ENCODE results near the gene NPTXR.

Gene NPTXR

GRCh38 chr22:38793317-38793716, 50.5 kb downstream of the NPTXR start:
- DNase-seq = no peak

DNA sequence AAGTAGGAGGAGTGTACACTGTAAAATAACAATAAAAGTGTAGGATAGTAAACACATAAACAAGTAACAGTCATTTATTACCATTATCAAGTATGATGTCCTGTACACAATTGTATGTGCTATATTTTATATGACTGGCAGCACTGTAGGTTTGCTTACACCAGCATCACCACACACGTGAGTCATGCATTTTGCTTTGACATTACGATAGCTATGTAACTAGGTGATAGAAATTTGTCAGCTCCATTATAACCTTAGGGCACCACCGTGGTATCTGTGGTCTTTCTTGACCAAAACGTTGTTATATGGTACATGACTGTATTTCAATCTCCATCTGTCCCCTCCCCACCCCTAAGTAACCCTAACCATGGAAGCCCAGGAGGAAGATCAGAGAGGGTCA, 51.0 kb downstream of the NPTXR start:
- DNase-seq = no peak

DNA sequence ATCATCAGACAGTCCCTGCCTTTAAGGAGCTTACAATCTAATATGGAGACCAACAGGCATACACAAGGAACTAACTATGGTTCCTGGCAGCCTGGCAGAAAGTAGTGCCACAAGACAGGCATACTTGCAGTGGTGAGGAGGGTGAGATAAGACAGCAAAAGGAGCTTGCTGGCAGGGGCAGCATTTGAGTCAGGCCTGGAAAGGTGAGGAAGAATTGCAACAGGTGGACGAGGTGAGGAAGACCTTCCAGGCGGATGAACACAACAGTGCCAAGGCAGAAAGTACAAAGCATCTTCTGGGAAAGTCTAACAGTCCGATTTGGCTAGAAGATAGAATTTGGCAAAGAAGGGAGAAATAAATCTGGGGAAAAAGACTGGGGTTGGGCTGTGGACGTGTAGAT, 54.2 kb downstream of the NPTXR start:
- DNase-seq = no peak

- DNase-seq = no peak
Observed at GRCh38 chr22:38788846-38789245, 55.0 kb downstream of the NPTXR start.

DNA sequence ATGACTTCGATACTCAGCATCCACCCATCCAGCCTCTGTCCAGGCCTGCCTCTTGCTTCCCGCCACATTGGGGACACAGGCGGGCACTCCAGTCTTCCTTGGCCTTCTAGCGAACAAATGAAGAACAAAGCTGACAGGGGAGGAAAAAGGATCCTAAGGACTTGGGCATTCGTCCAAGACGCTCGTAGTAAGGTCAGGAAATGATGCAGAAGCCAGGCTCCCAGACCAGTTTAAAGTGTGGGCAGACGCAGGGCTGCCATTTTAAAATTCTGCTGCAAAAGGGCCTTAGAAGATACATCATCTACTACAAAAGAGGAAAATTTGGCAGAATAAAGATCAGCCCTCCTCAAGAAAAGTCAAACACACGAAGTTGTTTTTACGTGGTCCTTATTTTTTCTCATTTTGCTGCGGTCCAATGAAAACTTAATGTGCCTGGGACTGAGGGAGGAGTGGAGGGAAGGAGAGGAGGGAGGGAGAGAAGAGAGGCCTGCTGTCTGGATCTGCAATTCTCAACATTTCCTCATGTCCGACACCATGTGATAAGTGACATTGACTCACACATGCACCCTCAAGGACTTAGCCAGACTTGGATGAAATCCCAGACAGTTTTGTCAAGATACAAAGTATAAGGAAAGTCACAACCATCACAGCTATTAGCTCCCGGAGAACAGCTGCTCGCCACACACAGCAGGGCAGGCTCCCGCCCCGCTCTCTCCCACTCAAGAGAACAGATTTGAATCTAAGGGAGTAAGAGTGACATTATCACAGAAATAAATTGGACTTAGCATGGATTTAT, 55.6 kb downstream of the NPTXR start:
- DNase-seq = no peak

DNA sequence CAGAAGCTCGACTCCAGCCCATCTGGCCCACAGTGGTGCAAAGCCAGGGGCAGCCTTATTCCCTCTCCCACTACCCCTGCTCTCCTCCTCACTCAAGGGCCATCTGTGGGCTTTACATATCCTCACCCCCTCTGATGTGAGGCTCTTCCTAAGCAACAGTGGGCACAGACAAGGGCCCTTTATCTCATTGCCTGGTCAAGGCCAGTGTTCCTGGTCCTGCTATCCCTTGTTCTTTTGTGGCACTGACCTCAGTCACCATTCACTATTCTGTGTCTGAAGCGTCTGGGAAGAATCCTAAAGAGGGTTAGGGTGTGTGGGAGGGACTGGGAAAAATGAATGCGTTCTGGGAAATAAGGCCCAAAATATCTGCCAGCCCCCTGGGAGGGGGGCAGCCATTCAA, 57.2 kb downstream of the NPTXR start:
- no peak for DNase-seq

DNA sequence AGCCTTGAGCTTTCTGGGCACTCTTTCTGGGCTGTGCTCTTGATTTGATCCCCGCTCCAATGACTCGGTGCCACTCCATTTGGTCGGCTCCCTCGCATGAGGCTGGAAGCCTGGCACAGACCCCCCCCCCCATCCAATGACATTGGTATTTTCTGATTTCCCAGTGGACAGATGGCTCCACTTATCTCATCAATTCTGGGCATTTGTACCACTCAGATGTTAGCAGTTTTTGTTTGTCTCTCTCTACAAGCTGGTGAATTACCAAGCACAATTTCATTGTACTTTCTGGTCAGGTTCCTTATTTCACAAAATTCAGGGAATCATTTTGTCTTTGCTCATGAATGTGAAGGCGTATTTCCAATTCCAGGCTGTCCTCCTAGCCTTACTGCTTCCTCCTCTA, 59.0 kb downstream of the NPTXR start:
- DNase-seq = no peak

- DNase-seq = no peak
Observed at GRCh38 chr22:38784035-38784434, 59.8 kb downstream of the NPTXR start.

DNA sequence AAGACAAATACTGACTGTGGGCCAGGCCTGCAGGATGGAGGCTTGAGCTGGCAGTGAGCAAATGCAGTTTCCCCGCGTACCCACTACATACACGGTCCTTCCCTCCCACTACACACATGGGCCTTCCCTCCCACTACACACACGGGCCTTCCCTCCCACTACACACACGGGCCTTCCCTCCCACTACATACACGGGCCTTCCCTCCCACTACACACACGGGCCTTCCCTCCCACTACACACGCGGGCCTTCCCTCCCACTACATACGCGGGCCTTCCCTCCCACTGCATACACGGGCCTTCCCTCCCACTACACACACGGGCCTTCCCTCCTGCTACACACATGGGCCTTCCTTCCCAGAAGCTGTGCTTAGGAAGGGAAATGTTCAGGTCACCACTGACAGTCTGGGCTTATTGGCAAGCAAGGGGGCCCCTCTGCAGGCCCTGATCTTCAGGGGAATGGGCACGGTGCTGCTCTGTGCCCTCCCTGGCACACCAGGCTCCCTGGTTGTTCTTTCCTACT, 60.7 kb downstream of the NPTXR start:
- DNase-seq = no peak

- no peak for DNase-seq
Observed at GRCh38 chr22:38782402-38783094, 61.3 kb downstream of the NPTXR start.

- DNase-seq = no peak
Observed at GRCh38 chr22:38781033-38781432, 62.8 kb downstream of the NPTXR start.

- no peak for DNase-seq
Observed at GRCh38 chr22:38777087-38777671, 66.6 kb downstream of the NPTXR start.

GRCh38 chr22:38776086-38776485, 67.7 kb downstream of the NPTXR start:
- no peak for DNase-seq

- no peak for DNase-seq
Observed at GRCh38 chr22:38775656-38776055, 68.2 kb downstream of the NPTXR start.

- DNase-seq = no peak
Observed at GRCh38 chr22:38774496-38775166, 69.2 kb downstream of the NPTXR start.

DNA sequence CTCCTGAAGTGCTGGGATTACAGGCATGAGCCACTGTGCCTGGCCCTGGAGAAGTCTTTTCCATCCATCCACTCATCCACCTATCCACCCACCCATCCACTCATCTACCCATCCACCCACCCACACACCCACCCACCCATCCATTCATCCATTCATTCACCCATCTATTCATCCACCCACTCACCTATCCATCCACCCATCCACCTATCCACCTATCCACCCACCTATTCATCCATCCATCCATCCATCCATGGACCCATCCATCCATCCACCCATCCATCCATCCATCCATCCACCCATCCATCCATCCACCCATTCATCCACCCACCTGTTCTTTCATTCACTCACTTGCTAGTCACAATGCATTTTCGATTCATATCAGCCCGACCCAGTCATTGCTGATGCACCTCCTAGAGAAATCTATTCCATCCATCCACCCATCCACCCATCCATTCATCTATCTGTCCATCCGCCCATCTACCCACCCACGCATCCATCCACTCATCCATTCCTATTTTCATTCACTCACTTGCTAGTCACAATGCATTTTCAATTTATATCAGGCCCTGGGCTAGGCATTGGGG, 70.4 kb downstream of the NPTXR start:
- DNase-seq = no peak

- no peak for DNase-seq
Observed at GRCh38 chr22:38772623-38772873, 71.3 kb downstream of the NPTXR start.

DNA sequence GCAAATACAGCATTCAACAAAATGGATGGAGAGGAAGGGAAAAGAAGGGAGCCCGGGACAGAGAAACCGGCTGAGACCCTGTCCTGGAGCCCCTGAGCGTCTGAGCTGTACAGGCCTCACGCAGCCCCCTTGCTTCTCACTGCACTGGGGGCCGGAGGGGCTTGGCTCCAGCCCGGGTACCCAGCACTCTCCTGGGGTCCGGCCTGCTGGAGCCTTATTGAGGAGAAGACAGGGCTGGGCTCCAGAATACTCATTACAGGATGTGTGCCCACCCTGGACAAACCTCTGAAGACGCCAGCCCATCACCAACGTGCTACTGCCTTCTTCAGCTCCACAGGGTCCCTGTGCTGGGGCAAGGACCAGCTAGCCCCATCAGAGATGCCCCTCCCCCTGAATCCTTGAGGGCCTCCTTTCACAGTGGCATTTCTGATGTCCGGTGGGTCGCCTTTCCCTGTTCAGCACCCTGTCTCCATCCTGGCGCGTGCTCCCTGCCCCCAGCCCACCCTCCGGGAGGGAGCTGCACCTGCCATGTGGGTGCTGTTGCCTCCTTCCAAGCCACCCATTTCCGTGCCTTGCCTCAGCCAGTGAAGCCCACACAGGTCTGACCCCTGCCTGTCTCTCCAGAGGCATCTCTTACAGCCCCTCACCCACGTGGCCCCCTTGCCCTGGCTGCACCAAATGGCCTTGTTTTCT, 73.4 kb downstream of the NPTXR start:
- DNase-seq = no peak
